Measurements from ENCODE around the gene SUSD2.
"Not testable (repeated sequence)": the region's sequence is repeated elsewhere in the genome, so short reads cannot be mapped to it uniquely, and the experiment has no call there.

The SUSD2 gene

GRCh38 chr22:24175160-24175808, 6.0 kb upstream of the SUSD2 start:
- no peaks in the 10 kb centered on the region for H3K27me3 ChIP-seq (ENCODE audit: low read depth)
- peaks cover 3% of the 10 kb centered on the region; the same call in 1 of the 2 replicates for H3K36me3 ChIP-seq (replicated peaks)
- no peaks in the 10 kb centered on the region for H3K4me1 ChIP-seq
- H3K4me3 ChIP-seq = no peak overlapping the region
- in situ Hi-C loops (cut with MboI; ENCODE audit: low sequenced_read_pairs) = loop anchor here (10.0 kb wide), 1 partner anchor 190 kb away; the partner anchor contains the start of gene GSTT2
- H3K9me3 ChIP-seq = no peaks in the 10 kb centered on the region
- peak; percentile 16 to 83 for DNase-seq (ENCODE audit: low spot score in 2 of 2)

GRCh38 chr22:24176040-24176439, 5.2 kb upstream of the SUSD2 start:
- DNase-seq (ENCODE audit: low spot score in 2 of 2) = no peak
- Histone ChIP-seq H3K36me3 (replicated peaks) (peaks cover 3% of the 10 kb centered on the region; the same call in 1 of the 2 replicates), H3K27me3 (ENCODE audit: low read depth) (no peaks in the 10 kb centered on the region), H3K4me3 (no peak overlapping the region), H3K4me1 (no peaks in the 10 kb centered on the region), H3K9me3 (no peaks in the 10 kb centered on the region)
- in situ Hi-C loops (cut with MboI; ENCODE audit: low sequenced_read_pairs) = loop anchor here (10.0 kb wide), 1 partner anchor 191 kb away; the partner anchor contains the start of gene GSTT2

- in situ Hi-C loops (cut with MboI; ENCODE audit: low sequenced_read_pairs) = loop anchor here (10.0 kb wide), 1 partner anchor 192 kb away; the partner anchor contains the start of gene GSTT2
- Histone ChIP-seq H3K36me3 (replicated peaks) (peaks cover 3% of the 10 kb centered on the region; the same call in 1 of the 2 replicates), H3K4me1 (no peaks in the 10 kb centered on the region), H3K27me3 (ENCODE audit: low read depth) (no peaks in the 10 kb centered on the region), H3K9me3 (no peaks in the 10 kb centered on the region), H3K4me3 (no peak overlapping the region)
- DNase-seq (ENCODE audit: low spot score in 2 of 2) = no peak
Measured at GRCh38 chr22:24176630-24177029, 4.7 kb upstream of the SUSD2 start.

- no peaks in the 10 kb centered on the region for H3K9me3 ChIP-seq
- no peaks in the 10 kb centered on the region for H3K27me3 ChIP-seq (ENCODE audit: low read depth)
- in situ Hi-C loops (cut with MboI; ENCODE audit: low sequenced_read_pairs) = loop anchor here (10.0 kb wide), 1 partner anchor 192 kb away; the partner anchor contains the start of gene GSTT2
- no peak for DNase-seq (ENCODE audit: low spot score in 2 of 2)
- H3K4me3 ChIP-seq = no peak overlapping the region
- H3K4me1 ChIP-seq = no peaks in the 10 kb centered on the region
- no peaks in the 10 kb centered on the region; the same call in 1 of the 2 replicates for H3K36me3 ChIP-seq (replicated peaks)
Measured at GRCh38 chr22:24177045-24177444, 4.2 kb upstream of the SUSD2 start.

GRCh38 chr22:24177456-24177855, 3.8 kb upstream of the SUSD2 start:
- in situ Hi-C loops (cut with MboI; ENCODE audit: low sequenced_read_pairs) = loop anchor here (10.0 kb wide), 1 partner anchor 193 kb away; the partner anchor contains the start of gene GSTT2
- H3K4me3 ChIP-seq = no peak overlapping the region
- no peaks in the 10 kb centered on the region for H3K27me3 ChIP-seq (ENCODE audit: low read depth)
- H3K36me3 ChIP-seq (replicated peaks) = no peaks in the 10 kb centered on the region; the same call in 1 of the 2 replicates
- DNase-seq (ENCODE audit: low spot score in 2 of 2) = no peak
- no peaks in the 10 kb centered on the region for H3K4me1 ChIP-seq
- no peaks in the 10 kb centered on the region for H3K9me3 ChIP-seq

- H3K36me3 ChIP-seq (replicated peaks) = no peaks in the 10 kb centered on the region; the same call in 1 of the 2 replicates
- H3K27me3 ChIP-seq (ENCODE audit: low read depth) = no peaks in the 10 kb centered on the region
- no peak for DNase-seq (ENCODE audit: low spot score in 2 of 2)
- H3K9me3 ChIP-seq = no peaks in the 10 kb centered on the region
- in situ Hi-C loops (cut with MboI; ENCODE audit: low sequenced_read_pairs) = loop anchor here (10.0 kb wide), 1 partner anchor 193 kb away; the partner anchor contains the start of gene GSTT2
- H3K4me1 ChIP-seq = no peaks in the 10 kb centered on the region
- H3K4me3 ChIP-seq = no peak overlapping the region
Measured at GRCh38 chr22:24178021-24178431, 3.3 kb upstream of the SUSD2 start.

- no peaks in the 10 kb centered on the region for H3K4me1 ChIP-seq
- no peaks in the 10 kb centered on the region for H3K27me3 ChIP-seq (ENCODE audit: low read depth)
- no peaks in the 10 kb centered on the region for H3K9me3 ChIP-seq
- no peaks in the 10 kb centered on the region; the same call in 1 of the 2 replicates for H3K36me3 ChIP-seq (replicated peaks)
- in situ Hi-C loops (cut with MboI; ENCODE audit: low sequenced_read_pairs) = loop anchor here (10.0 kb wide), 1 partner anchor 194 kb away; the partner anchor contains the start of gene GSTT2
- DNase-seq (ENCODE audit: low spot score in 2 of 2) = peak in 1 of 2 experiments; percentile 62
- H3K4me3 ChIP-seq = no peak overlapping the region
Measured at GRCh38 chr22:24178502-24179440, 2.5 kb upstream of the SUSD2 start.

GRCh38 chr22:24179478-24180210, 1.6 kb upstream of the SUSD2 start:
- H3K9me3 ChIP-seq = no peaks in the 10 kb centered on the region
- DNase-seq (ENCODE audit: low spot score in 2 of 2) = no peak
- in situ Hi-C loops (cut with MboI; ENCODE audit: low sequenced_read_pairs) = loop anchor here (10.0 kb wide), 1 partner anchor 195 kb away; the partner anchor contains the start of gene GSTT2

GRCh38 chr22:24180316-24181087, 785 bp upstream of the SUSD2 start:
- Histone ChIP-seq H3K27me3 (ENCODE audit: low read depth) (no peaks in the 10 kb centered on the region), H3K9me3 (no peaks in the 10 kb centered on the region), H3K36me3 (replicated peaks) (no peaks in the 10 kb centered on the region; the same call in 1 of the 2 replicates), H3K4me1 (no peaks in the 10 kb centered on the region), H3K4me3 (no peak overlapping the region)
- DNase-seq (ENCODE audit: low spot score in 2 of 2) = no peak
- in situ Hi-C loops (cut with MboI; ENCODE audit: low sequenced_read_pairs) = no loop called here

More at GRCh38 chr22:24179478-24180210, 1.6 kb upstream of the SUSD2 start:
- Histone ChIP-seq H3K4me1 (no peaks in the 10 kb centered on the region), H3K36me3 (replicated peaks) (no peaks in the 10 kb centered on the region; the same call in 1 of the 2 replicates), H3K4me3 (no peak overlapping the region), H3K27me3 (ENCODE audit: low read depth) (no peaks in the 10 kb centered on the region)

- no peaks in the 10 kb centered on the region for H3K9me3 ChIP-seq
- in situ Hi-C loops (cut with MboI; ENCODE audit: low sequenced_read_pairs) = no loop called here
- DNase-seq (ENCODE audit: low spot score in 2 of 2) = no peak
- H3K27me3 ChIP-seq (ENCODE audit: low read depth) = no peaks in the 10 kb centered on the region
- no peaks in the 10 kb centered on the region for H3K4me1 ChIP-seq
- no peaks in the 10 kb centered on the region; the same call in 1 of the 2 replicates for H3K36me3 ChIP-seq (replicated peaks)
- no peak overlapping the region for H3K4me3 ChIP-seq
Measured at GRCh38 chr22:24181996-24182899, 961 bp downstream of the SUSD2 start.

- H3K4me3 ChIP-seq; H3K36me3 ChIP-seq (replicated peaks); H3K4me1 ChIP-seq; in situ Hi-C loops (cut with MboI; ENCODE audit: low sequenced_read_pairs); DNase-seq (ENCODE audit: low spot score in 2 of 2); H3K9me3 ChIP-seq; H3K27me3 ChIP-seq (ENCODE audit: low read depth): not testable (repeated sequence)
Measured at GRCh38 chr22:24182900-24183246, 1.6 kb downstream of the SUSD2 start.
